GM15510 (cell line): ENCODE data around the gene SYCP2.

ENCODE experiments used
- POLR2A ChIP-seq: IDR thresholded peaks from 3 replicates; pipeline ENCODE4 v1.6.1; 2011; ENCODE audit warnings: borderline replicate concordance; ENCODE audit not compliant: insufficient read length; ENCODE audit errors: extremely low read depth

Gene SYCP2

GRCh38 chr20:59824711-59825562 is 108.5 kb downstream of the SYCP2 start:
- TF ChIP-seq POLR2A: no peak

GRCh38 chr20:59823491-59824259 is 109.8 kb downstream of the SYCP2 start:
- TF ChIP-seq POLR2A: no peak

- TF ChIP-seq POLR2A: no peak
These were observed 110.4 kb downstream of the SYCP2 start for GRCh38 chr20:59823030-59823423.

- TF ChIP-seq POLR2A: no peak
These were observed 111.0 kb downstream of the SYCP2 start for GRCh38 chr20:59822291-59823029.

GRCh38 chr20:59821788-59822187 is 111.6 kb downstream of the SYCP2 start:
- TF ChIP-seq POLR2A: no peak

GRCh38 chr20:59821201-59821600 is 112.2 kb downstream of the SYCP2 start:
- no peak for TF ChIP-seq POLR2A

- TF ChIP-seq POLR2A: no peak
These were observed 113.0 kb downstream of the SYCP2 start for GRCh38 chr20:59820204-59821041.

- TF ChIP-seq POLR2A: no peak
These were observed 113.8 kb downstream of the SYCP2 start for GRCh38 chr20:59819496-59820203.

- no peak for TF ChIP-seq POLR2A
These were observed 114.5 kb downstream of the SYCP2 start for GRCh38 chr20:59818911-59819310.

GRCh38 chr20:59817846-59818615 is 115.4 kb downstream of the SYCP2 start:
- no peak for TF ChIP-seq POLR2A

GRCh38 chr20:59817406-59817805 is 116.0 kb downstream of the SYCP2 start:
- TF ChIP-seq POLR2A: no peak

GRCh38 chr20:59816146-59816738 is 117.2 kb downstream of the SYCP2 start:
- no peak for TF ChIP-seq POLR2A
